WTC11 (cell line): ENCODE results near the gene LPAR2. TPM values are rescaled to one million over a fixed set of nuclear protein-coding genes. Genes with fewer than 3 reads are reported as not detected.

Source experiments
- ATAC-seq: fragments of 200-7000 bp; cut with Tn5 transposase; 2 replicates; pipeline ENCODE4 v1.10.0; 2021; ENCODE audit warnings: mild to moderate bottlenecking, moderate library complexity
- CTCF ChIA-PET: fragments of 300-600 bp; sonication (Branson Sonifier 250); formaldehyde crosslinking; loops from one replicate; lab custom pipeline; 2021; ENCODE audit warnings: antibody characterized with exemption; lab: Charles Lee
- POLR2A ChIA-PET: fragments of 350-600 bp; sonication (Branson Sonifier 250); formaldehyde crosslinking; loops from one replicate; lab custom pipeline; 2021; ENCODE audit warnings: antibody characterized with exemption; lab: Charles Lee
- DNase-seq: peaks from one replicate; pipeline ENCODE4 v3.0.0; 2021; ENCODE audit warnings: low spot score
- H3K27ac Mint-ChIP-seq: 2 replicates; pipeline ENCODE4 v1.8.0; 2021; ENCODE audit warnings: mixed read lengths
- H3K27me3 Mint-ChIP-seq: 2 replicates; pipeline ENCODE4 v1.8.0; 2021; ENCODE audit warnings: low read depth, mild to moderate bottlenecking, moderate library complexity, mixed read lengths
- H3K36me3 Mint-ChIP-seq: 2 replicates; pipeline ENCODE4 v1.8.0; 2021; ENCODE audit warnings: mixed read lengths
- H3K4me1 Mint-ChIP-seq: 2 replicates; pipeline ENCODE4 v1.8.0; 2022; ENCODE audit warnings: mixed read lengths
- H3K4me3 Mint-ChIP-seq: 2 replicates; pipeline ENCODE4 v1.8.0; 2021; ENCODE audit warnings: mild to moderate bottlenecking, moderate library complexity, mixed read lengths
- H3K9me3 Mint-ChIP-seq: 2 replicates; pipeline ENCODE4 v1.8.0; 2021; ENCODE audit warnings: mixed read lengths
- AFF4 ChIP-seq: sonication (generic); formaldehyde crosslinking; IDR thresholded peaks from 2 replicates; pipeline ENCODE4 v1.8.1; 2023; ENCODE audit warnings: mild to moderate bottlenecking, missing genetic modification reagents, borderline replicate concordance
- ARID4B ChIP-seq: sonication (generic); formaldehyde crosslinking; IDR thresholded peaks from 2 replicates; pipeline ENCODE4 v1.8.0; 2023; ENCODE audit warnings: missing genetic modification reagents, mild to moderate bottlenecking, borderline replicate concordance
- ATF1 ChIP-seq: sonication (generic); formaldehyde crosslinking; IDR thresholded peaks from 2 replicates; pipeline ENCODE4 v1.8.1; 2023; ENCODE audit warnings: mild to moderate bottlenecking, moderate library complexity, missing genetic modification reagents
- ATF3 ChIP-seq: sonication (generic); formaldehyde crosslinking; conservative IDR thresholded peaks from 2 replicates; pipeline ENCODE4 v1.8.1; 2022; ENCODE audit warnings: mild to moderate bottlenecking, missing genetic modification reagents
- CBFB ChIP-seq: sonication (generic); formaldehyde crosslinking; IDR thresholded peaks from 2 replicates; pipeline ENCODE4 v1.8.1; 2022; ENCODE audit warnings: mild to moderate bottlenecking, low read depth, missing genetic modification reagents
- CDX4 ChIP-seq: fragments of 250-450 bp; sonication (Bioruptor Pico); IDR thresholded peaks from 2 replicates; pipeline ENCODE4 v1.9.0; 2021; ENCODE audit warnings: moderate library complexity, mild to moderate bottlenecking, inconsistent platforms, borderline replicate concordance
- CREB1 ChIP-seq: sonication (generic); formaldehyde crosslinking; IDR thresholded peaks from 2 replicates; pipeline ENCODE4 v1.8.0; 2023; ENCODE audit warnings: mild to moderate bottlenecking, missing genetic modification reagents
- CREM ChIP-seq: sonication (generic); formaldehyde crosslinking; IDR thresholded peaks from 2 replicates; pipeline ENCODE4 v1.8.1; 2022; ENCODE audit warnings: mild to moderate bottlenecking, missing genetic modification reagents, moderate library complexity
- E2F5 ChIP-seq: sonication (generic); formaldehyde crosslinking; IDR thresholded peaks from 2 replicates; pipeline ENCODE4 v1.8.1; 2022; ENCODE audit warnings: mild to moderate bottlenecking, moderate library complexity, missing genetic modification reagents
- ETV6 ChIP-seq: sonication (generic); formaldehyde crosslinking; IDR thresholded peaks from 2 replicates; pipeline ENCODE4 v1.8.1; 2022; ENCODE audit warnings: mild to moderate bottlenecking, missing genetic modification reagents
- FOXP1 ChIP-seq: sonication (generic); formaldehyde crosslinking; IDR thresholded peaks from 2 replicates; pipeline ENCODE4 v1.8.0; 2022; ENCODE audit warnings: missing genetic modification reagents, mild to moderate bottlenecking, moderate library complexity, borderline replicate concordance
- FOXP4 ChIP-seq: sonication (generic); formaldehyde crosslinking; IDR thresholded peaks from 2 replicates; pipeline ENCODE4 v1.8.0; 2022; ENCODE audit warnings: mild to moderate bottlenecking, missing genetic modification reagents
- MAX ChIP-seq: sonication (generic); formaldehyde crosslinking; IDR thresholded peaks from 2 replicates; pipeline ENCODE4 v1.8.0; 2022; ENCODE audit warnings: mild to moderate bottlenecking, missing genetic modification reagents
- MXD4 ChIP-seq: fragments of 250-450 bp; sonication (Bioruptor Pico); IDR thresholded peaks from 2 replicates; pipeline ENCODE4 v1.8.0; 2021; ENCODE audit warnings: mild to moderate bottlenecking, moderate library complexity, borderline replicate concordance
- NR3C1 ChIP-seq: sonication (generic); formaldehyde crosslinking; conservative IDR thresholded peaks from 2 replicates; pipeline ENCODE4 v1.8.1; 2023; ENCODE audit warnings: low read depth, mild to moderate bottlenecking, missing genetic modification reagents
- USF1 ChIP-seq: sonication (generic); formaldehyde crosslinking; IDR thresholded peaks from 2 replicates; pipeline ENCODE4 v1.8.0; 2022; ENCODE audit warnings: mild to moderate bottlenecking, missing genetic modification reagents
- ZNF121 ChIP-seq: sonication (generic); formaldehyde crosslinking; IDR thresholded peaks from 2 replicates; pipeline ENCODE4 v1.8.0; 2023; ENCODE audit warnings: missing genetic modification reagents
- ZNF138 ChIP-seq: sonication (generic); formaldehyde crosslinking; conservative IDR thresholded peaks from 2 replicates; pipeline ENCODE4 v1.8.1; 2022; ENCODE audit warnings: mild to moderate bottlenecking, moderate library complexity, missing genetic modification reagents
- ZNF423 ChIP-seq: fragments of 250-450 bp; sonication (Bioruptor Pico); IDR thresholded peaks from 2 replicates; pipeline ENCODE4 v2.1.2; 2022; ENCODE audit warnings: mild to moderate bottlenecking, moderate library complexity
- ZSCAN18 ChIP-seq: fragments of 250-450 bp; sonication (Bioruptor Pico); IDR thresholded peaks from 2 replicates; pipeline ENCODE4 v2.1.2; 2022; ENCODE audit warnings: mild to moderate bottlenecking, moderate library complexity
- total RNA-seq: library from RNA; stranded (reverse); gene quantifications from 3 replicates; pipeline ENCODE4 v1.2.3, GENCODE V29; 2021

The LPAR2 gene
- total RNA-seq, 1 experiment from 2014 or later, result 44.5 TPM

GRCh38 chr19:19628501-19629134 is 598 bp upstream of the LPAR2 start:
- no peaks in the 10 kb centered on the region; the same call in 1 of the 2 replicates for H3K27me3 Mint-ChIP-seq
- peak overlapping the region; percentile 79 for H3K4me3 Mint-ChIP-seq
- CTCF ChIA-PET, result interaction anchor here (0.8 to 2.1 kb wide), 12 partner anchors 8 to 116 kb away, joined by 3 to 23 read pairs (median 6); partner anchors contain the start of genes GMIP and PBX4
- peaks cover 17% of the 10 kb centered on the region for H3K4me1 Mint-ChIP-seq
- H3K27ac Mint-ChIP-seq, result peak overlapping the region; percentile 98
- POLR2A ChIA-PET, result interaction anchor here (0.6 to 1.9 kb wide), 11 partner anchors 9 to 306 kb away, joined by 3 to 8 read pairs (median 4); partner anchors contain the start of genes ATP13A1, PBX4 and ZNF253
- peaks cover 23% of the 10 kb centered on the region for H3K36me3 Mint-ChIP-seq
- peak; percentile 91 for DNase-seq
- H3K9me3 Mint-ChIP-seq, result no peaks in the 10 kb centered on the region
- ATAC-seq, result peak; percentile 83
- TF ChIP-seq FOXP1, result peak; percentile 84
- 0 out of 2 replicates have a peak, but pooled peaks have one; percentile 70 for TF ChIP-seq CBFB (CRISPR knock-in tag)
- TF ChIP-seq CREB1 (CRISPR knock-in tag), result no peak; the same call in 1 of the 2 replicates
- TF ChIP-seq CDX4 (CRISPR knock-in tag), result no peak
- peak; percentile 82; the same call in 1 of the 2 replicates for TF ChIP-seq ARID4B (CRISPR knock-in tag)
- peak; percentile 71; the same call in 1 of the 2 replicates for TF ChIP-seq ETV6 (CRISPR knock-in tag)
- no peak for TF ChIP-seq ZSCAN18 (CRISPR knock-in tag)
- TF ChIP-seq ZNF121 (CRISPR knock-in tag), result no peak
- TF ChIP-seq ATF3 (CRISPR knock-in tag), result peak; percentile 59; the same call in 1 of the 2 replicates
- TF ChIP-seq NR3C1, result no peak; the same call in 1 of the 2 replicates
- TF ChIP-seq E2F5, result peak; percentile 60; the same call in 1 of the 2 replicates
- TF ChIP-seq ATF1 (CRISPR knock-in tag), result 0 out of 2 replicates have a peak, but pooled peaks have one; percentile 60
- TF ChIP-seq USF1 (CRISPR knock-in tag), result 0 out of 2 replicates have a peak, but pooled peaks have one; percentile 14
- peak; percentile 52; the same call in 1 of the 2 replicates for TF ChIP-seq MAX (CRISPR knock-in tag)
- TF ChIP-seq AFF4 (CRISPR knock-in tag), result 0 out of 2 replicates have a peak, but pooled peaks have one; percentile 40
- no peak for TF ChIP-seq ZNF138 (CRISPR knock-in tag)
- TF ChIP-seq FOXP4, result peak; percentile 64; the same call in 1 of the 2 replicates
- peak; percentile 79 for TF ChIP-seq ZNF423
- 0 out of 2 replicates have a peak, but pooled peaks have one; percentile 14 for TF ChIP-seq CREM
- TF ChIP-seq MXD4, result no peak
